Neural crest cell (in vitro differentiated cells): ENCODE results near the gene TMEM117. TPM values are rescaled to one million over a fixed set of nuclear protein-coding genes. Genes with fewer than 3 reads are reported as not detected.

Experiments
- DNase-seq: peaks from one replicate; pipeline ENCODE4 v3.0.0; 2021; ENCODE audit warnings: low read depth, mixed read lengths, low spot score
- H3K27ac Mint-ChIP-seq: one replicate; pipeline ENCODE4 v1.8.0; 2021; ENCODE audit warnings: mild to moderate bottlenecking, mixed read lengths; ENCODE audit not compliant: unreplicated experiment
- H3K27me3 Mint-ChIP-seq: 2 replicates; pipeline ENCODE4 v1.8.0; 2021; ENCODE audit warnings: low read depth, mild to moderate bottlenecking, mixed read lengths
- H3K36me3 Mint-ChIP-seq: 2 replicates; pipeline ENCODE4 v1.8.0; 2021; ENCODE audit warnings: low read depth, mild to moderate bottlenecking, mixed read lengths
- H3K4me1 Mint-ChIP-seq: 2 replicates; pipeline ENCODE4 v1.8.0; 2021; ENCODE audit warnings: mixed read lengths
- H3K4me3 Mint-ChIP-seq: one replicate; pipeline ENCODE4 v1.8.0; 2021; ENCODE audit warnings: mild to moderate bottlenecking, mixed read lengths
- H3K9me3 Mint-ChIP-seq: 2 replicates; pipeline ENCODE4 v1.8.0; 2021; ENCODE audit warnings: mixed read lengths
- CTCF ChIP-seq: fragments of 200-600 bp; sonication (generic); conservative IDR thresholded peaks from 2 replicates; pipeline ENCODE4 v1.5.0; 2021; ENCODE audit warnings: antibody characterized with exemption, mild to moderate bottlenecking
- total RNA-seq: library from RNA; stranded (reverse); gene quantifications from 2 replicates; pipeline ENCODE4 v1.2.1, GENCODE V29; 2021

Gene TMEM117
- total RNA-seq, 1 donor from 2014 or later: 7.6 TPM

- no peak for DNase-seq
- Mint-ChIP-seq H3K9me3 (no peaks in the 10 kb centered on the region), H3K27me3 (no peaks in the 10 kb centered on the region), H3K4me3 (no peak overlapping the region), H3K27ac (no peak overlapping the region), H3K36me3 (no peaks in the 10 kb centered on the region), H3K4me1 (peaks cover 5% of the 10 kb centered on the region)
- no peak for TF ChIP-seq CTCF
These were observed 8.8 kb upstream of the TMEM117 start for GRCh38 chr12:43827093-43827492.

GRCh38 chr12:43832463-43833168 lies 3.3 kb upstream of the TMEM117 start:
- DNase-seq: no peak
- Mint-ChIP-seq H3K27ac (no peak overlapping the region), H3K27me3 (peaks cover 3% of the 10 kb centered on the region), H3K36me3 (no peaks in the 10 kb centered on the region), H3K4me1 (peaks cover 21% of the 10 kb centered on the region), H3K9me3 (no peaks in the 10 kb centered on the region), H3K4me3 (no peak overlapping the region)
- TF ChIP-seq CTCF: no peak

- H3K36me3 Mint-ChIP-seq: no peaks in the 10 kb centered on the region
- H3K4me3 Mint-ChIP-seq: peak overlapping the region; percentile 91
- peak overlapping the region; percentile 79 for H3K27ac Mint-ChIP-seq
- no peaks in the 10 kb centered on the region for H3K9me3 Mint-ChIP-seq
- TF ChIP-seq CTCF: no peak
- H3K4me1 Mint-ChIP-seq: peaks cover 16% of the 10 kb centered on the region
- no peak for DNase-seq
- H3K27me3 Mint-ChIP-seq: peaks cover 3% of the 10 kb centered on the region
These were observed 621 bp upstream of the TMEM117 start for GRCh38 chr12:43835264-43835655.

- Mint-ChIP-seq H3K36me3 (no peaks in the 10 kb centered on the region), H3K27me3 (peaks cover 3% of the 10 kb centered on the region), H3K4me3 (peak overlapping the region; percentile 84), H3K27ac (peak overlapping the region; percentile 5), H3K4me1 (peaks cover 16% of the 10 kb centered on the region), H3K9me3 (no peaks in the 10 kb centered on the region)
- no peak for DNase-seq
- TF ChIP-seq CTCF: no peak
These were observed 651 bp downstream of the TMEM117 start for GRCh38 chr12:43836475-43836989.

- peaks cover 11% of the 10 kb centered on the region for H3K4me1 Mint-ChIP-seq
- H3K9me3 Mint-ChIP-seq: no peaks in the 10 kb centered on the region
- H3K27me3 Mint-ChIP-seq: peaks cover under 1% of the 10 kb centered on the region
- no peak overlapping the region for H3K27ac Mint-ChIP-seq
- H3K4me3 Mint-ChIP-seq: no peak overlapping the region
- no peak for TF ChIP-seq CTCF
- H3K36me3 Mint-ChIP-seq: no peaks in the 10 kb centered on the region
- DNase-seq: no peak
These were observed 4.5 kb downstream of the TMEM117 start for GRCh38 chr12:43840338-43840737.
